ENCODE measurements around the gene RRP12.

DNA sequence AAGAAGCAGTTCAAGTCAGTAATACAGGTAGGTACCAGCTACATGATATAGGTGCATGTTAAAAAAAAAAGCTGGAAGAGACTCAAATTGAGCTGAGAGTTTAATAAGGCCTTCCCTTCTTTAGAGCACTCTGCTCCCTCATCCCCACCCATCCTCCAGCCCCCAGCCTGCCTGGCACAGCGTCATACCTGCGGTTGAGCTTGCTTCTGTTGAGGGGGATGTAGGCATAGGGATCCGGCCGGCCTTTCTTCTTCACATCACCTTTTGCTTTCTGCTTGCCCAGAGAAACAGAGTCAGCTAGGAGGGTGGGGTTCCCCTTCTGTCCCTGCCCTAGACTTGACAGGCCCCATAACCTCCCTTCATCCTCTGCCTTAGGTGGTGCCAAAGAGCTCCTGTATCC is 42.8 kb downstream of the RRP12 start:
- no peak for TF ChIP-seq POLR2A (IDR thresholded peaks at IDR 0.05)
- TF ChIP-seq, protein P1, sequence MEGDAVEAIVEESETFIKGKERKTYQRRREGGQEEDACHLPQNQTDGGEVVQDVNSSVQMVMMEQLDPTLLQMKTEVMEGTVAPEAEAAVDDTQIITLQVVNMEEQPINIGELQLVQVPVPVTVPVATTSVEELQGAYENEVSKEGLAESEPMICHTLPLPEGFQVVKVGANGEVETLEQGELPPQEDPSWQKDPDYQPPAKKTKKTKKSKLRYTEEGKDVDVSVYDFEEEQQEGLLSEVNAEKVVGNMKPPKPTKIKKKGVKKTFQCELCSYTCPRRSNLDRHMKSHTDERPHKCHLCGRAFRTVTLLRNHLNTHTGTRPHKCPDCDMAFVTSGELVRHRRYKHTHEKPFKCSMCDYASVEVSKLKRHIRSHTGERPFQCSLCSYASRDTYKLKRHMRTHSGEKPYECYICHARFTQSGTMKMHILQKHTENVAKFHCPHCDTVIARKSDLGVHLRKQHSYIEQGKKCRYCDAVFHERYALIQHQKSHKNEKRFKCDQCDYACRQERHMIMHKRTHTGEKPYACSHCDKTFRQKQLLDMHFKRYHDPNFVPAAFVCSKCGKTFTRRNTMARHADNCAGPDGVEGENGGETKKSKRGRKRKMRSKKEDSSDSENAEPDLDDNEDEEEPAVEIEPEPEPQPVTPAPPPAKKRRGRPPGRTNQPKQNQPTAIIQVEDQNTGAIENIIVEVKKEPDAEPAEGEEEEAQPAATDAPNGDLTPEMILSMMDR (IDR thresholded peaks at IDR 0.05) = no peak
